Skeletal muscle cell (primary cell): ENCODE data around the gene KRTAP4-7.
"Not testable (repeated sequence)": the region's sequence is repeated elsewhere in the genome, so short reads cannot be mapped to it uniquely, and the experiment has no call there.

Experiments used
- DNase-seq: peaks from one replicate; pipeline ENCODE4 v3.0.0-alpha.2; 2010; ENCODE audit warnings: low read depth
- H3K4me3 ChIP-seq: 2 replicates; pipeline ENCODE4 v1.5.1; 2011; ENCODE audit warnings: low read depth, mild to moderate bottlenecking, control low read depth, low read length, moderate library complexity

Gene KRTAP4-7

DNA sequence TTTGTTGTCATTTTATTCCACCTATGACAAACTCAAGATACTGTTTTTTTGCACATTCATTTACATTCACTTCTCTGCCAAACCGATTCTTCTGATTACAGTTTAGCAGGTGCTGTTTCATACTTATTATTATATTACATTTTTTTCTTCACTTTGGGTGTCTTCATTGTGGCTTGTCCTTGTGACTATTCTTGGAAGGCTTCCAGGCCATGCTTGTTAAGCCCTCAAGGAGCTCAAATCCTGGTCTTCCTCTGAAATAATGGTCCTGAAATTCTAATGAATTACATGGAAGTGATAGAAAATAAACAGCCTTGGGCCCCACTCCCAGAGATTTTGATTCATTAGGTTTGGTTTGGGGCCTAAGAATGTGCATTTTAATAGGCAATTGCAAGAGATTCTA lies 19.6 kb upstream of the KRTAP4-7 start:
- no peak overlapping the region for H3K4me3 ChIP-seq
- DNase-seq, result no peak

DNA sequence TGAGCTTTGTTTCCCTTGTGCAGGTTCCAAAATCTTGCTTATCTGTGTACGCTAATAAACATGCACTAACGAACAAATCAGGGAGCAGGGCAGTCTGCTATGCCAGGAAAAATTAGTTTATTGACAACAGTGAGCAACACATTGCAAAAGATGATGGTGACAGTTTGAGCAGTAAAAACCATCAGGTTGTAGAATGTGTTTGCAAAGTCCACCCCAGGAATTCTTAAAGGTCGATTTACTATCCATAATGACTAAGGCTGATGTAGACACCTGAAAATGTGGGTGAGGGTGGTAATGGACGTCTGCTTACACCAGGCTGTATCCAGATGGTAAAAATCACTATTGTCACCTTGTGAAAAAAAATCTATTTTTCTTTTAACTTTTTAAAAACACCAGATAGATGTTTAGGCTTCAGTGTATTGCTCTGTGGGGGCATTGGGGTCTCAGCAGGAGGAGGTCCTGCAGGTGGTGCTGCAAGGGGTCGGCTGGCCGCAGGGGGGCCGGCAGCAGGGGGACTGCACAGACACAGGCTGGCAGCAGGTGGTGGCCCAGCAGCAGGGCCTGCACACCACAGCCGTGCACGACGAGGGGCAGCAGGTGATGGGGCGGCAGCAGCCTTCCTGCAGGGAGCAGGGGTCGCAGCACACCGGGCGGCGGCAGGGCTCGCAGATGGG lies 18.8 kb upstream of the KRTAP4-7 start:
- not testable (repeated sequence) for H3K4me3 ChIP-seq, DNase-seq

DNA sequence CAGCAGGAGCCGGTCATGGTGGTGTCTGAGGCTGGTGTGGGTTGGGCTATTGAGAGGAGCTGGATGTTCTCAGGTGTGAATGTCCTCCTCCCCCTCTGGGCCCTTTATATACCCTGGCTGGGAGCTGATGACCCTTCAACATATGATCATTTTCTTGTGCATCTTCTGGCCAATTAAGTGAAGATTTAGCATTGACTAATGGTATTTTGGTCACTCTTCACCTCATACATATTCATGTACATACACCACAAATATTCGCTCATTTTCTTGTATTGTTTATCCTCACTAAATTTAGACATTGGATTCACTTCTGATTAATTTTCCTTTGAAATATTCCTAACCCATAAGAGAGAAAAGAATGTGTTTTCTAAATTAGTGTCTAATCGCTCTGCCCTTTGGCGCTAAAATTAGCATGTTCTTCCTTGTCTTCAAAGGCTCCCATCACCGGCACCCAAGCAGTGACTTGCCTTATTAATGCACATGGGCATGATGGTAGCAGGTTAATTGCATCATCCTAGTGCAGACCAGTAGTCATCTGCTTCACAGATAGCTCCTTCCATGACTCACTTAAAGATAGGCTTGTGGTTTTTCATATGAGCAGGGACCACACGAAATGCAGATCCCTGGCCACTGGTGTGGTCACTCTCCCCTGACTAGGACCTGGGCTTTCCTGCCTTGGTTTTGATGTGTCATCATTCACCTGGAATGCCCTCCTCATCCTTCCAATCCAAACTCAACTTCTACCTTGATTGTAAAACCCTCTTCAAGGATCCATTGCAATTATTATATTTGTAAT lies 17.9 kb upstream of the KRTAP4-7 start, which contains the start of gene KRTAP2-4:
TSS of gene KRTAP2-4 (minus strand) at position 51 of the 796 bp plus-strand sequence. CDS start at position 17, 34 bp downstream.
- DNase-seq, result peak; percentile 71
- H3K4me3 ChIP-seq, result no peak within 1 kb of the TSS

DNA sequence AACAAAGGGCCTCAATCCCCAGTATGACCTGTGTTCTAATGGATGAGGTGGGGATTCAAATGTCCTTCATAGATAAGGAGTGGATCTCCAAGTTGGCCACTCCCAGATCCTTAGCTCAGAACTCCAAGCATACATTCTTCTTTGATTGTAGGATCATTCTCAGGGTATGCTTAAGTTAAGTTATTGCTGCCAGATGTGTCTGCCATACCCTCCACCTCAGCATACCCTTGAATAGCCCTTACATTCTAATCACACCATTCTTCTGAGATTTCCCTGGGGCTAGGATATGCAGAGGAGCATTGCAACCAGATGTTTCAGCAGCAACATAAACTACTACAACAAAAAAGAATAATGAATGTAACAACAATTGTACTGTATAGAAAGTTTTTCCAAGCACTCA lies 16.7 kb upstream of the KRTAP4-7 start:
- no peak overlapping the region for H3K4me3 ChIP-seq
- no peak for DNase-seq

DNA sequence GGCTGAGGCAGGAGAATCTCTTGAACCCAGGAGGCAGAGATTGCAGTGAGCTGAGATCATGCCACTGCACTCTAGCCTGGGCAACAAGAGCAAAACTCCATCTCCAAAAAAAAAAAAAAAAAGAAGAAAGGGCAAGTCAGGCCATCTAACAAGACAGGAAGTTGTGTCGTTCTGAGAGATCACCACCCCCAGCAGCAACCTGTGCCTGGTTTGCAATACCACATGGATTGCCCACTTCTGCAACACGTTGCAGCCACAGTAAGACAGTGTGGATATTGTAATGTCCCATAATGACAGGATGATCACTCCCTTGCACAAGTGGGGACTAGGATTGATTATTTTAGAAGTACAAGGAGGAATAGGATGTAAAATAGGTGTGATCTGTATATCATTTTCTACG lies 14.9 kb upstream of the KRTAP4-7 start:
- no peak overlapping the region for H3K4me3 ChIP-seq
- no peak for DNase-seq

DNA sequence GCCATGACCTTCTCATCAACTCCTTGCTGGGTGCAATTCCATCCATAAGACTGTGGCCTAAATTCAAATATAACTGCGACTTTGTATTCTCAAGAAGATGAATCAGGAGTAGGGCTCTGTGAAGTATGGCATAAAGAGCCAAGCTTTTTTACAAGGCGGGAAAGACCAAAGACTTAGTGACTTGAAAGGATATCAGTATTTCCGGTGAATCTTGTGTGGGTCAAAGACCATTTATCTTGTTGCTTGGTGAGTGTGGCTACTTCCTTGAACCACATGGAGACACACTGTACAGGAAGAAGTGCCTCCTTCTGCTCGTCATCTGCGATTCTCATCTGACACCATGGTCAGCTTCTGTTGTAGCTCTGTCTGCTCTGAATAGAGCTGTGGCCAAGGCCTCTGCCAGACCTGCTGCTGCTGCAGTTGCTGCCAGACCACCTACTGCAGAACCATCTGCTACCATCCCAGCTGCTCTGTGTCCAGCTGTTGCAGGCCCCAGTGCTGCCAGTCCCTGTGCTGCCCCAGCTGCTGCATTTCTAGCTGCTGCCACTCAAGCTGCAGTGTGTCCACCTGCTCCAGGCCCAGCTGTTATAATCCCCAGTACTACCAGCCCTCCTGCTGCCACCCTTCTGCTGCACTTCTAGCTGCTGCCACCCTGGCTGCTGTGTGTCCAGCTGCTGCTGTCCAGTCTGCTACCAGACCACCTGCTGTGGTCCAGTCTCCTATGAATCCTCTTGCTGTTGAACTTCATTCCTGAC lies 12.2 kb upstream of the KRTAP4-7 start:
- peak; percentile 64 for DNase-seq
- no peak overlapping the region for H3K4me3 ChIP-seq

DNA sequence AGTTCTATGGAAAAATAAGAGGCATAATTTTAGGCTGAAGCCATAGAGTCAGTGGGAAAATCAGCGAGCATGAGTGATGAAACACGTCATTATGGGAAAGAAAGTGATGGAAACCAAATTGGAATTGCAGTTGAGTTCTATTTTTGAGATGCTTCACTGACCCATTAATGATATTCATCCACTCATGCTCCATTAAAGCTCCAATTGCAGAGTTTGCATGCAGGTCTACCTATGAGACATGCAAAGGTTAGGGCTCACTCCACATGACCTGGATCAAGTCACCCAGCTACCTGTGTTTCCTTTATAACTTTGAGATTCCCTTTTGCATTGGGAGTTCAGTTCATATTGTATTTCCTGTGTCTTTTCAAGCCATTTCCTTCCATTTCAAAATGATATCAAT lies 10.3 kb upstream of the KRTAP4-7 start:
- no peak for DNase-seq
- H3K4me3 ChIP-seq, result no peak overlapping the region

DNA sequence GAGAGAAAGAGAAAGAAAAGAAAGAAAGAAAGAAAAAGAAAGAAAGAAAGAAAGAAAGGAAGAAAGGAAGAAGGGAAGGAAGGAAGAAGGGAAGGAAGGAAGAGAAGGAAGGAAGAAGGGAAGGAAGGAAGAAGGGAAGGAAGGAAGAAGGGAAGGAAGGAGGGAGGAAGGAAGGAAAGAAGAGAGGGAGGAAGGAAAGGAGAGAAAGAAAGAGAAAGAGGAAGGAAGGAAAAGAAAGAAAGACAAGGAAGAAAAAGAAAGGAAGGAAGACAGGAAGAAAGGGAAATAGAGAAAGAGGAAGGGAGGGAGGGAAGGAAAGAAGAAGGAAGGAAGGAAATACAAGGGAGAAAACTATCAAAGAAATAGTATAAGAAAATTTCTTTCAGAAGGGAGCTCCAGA lies 7.2 kb upstream of the KRTAP4-7 start:
- H3K4me3 ChIP-seq, result no peak overlapping the region
- no peak for DNase-seq

DNA sequence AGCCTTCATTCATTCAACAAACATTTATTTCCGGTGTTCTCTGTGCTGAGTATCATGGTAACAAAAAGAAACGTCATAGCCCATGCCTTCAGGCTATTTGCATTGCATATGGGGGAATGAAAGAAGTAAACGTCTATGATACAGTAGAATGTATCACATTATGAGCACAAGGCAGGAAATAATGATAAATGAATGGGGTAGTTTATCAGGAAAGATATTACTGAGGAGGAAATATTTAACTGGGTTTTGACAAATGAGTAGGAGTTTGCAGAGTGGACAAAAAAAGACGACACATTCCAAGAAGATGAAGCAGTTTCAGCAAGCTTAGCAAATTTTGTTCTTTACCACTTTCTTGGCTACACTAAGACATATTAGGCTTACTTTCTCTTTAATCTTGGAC lies 1.3 kb upstream of the KRTAP4-7 start:
- no peak for DNase-seq
- no peak overlapping the region for H3K4me3 ChIP-seq

DNA sequence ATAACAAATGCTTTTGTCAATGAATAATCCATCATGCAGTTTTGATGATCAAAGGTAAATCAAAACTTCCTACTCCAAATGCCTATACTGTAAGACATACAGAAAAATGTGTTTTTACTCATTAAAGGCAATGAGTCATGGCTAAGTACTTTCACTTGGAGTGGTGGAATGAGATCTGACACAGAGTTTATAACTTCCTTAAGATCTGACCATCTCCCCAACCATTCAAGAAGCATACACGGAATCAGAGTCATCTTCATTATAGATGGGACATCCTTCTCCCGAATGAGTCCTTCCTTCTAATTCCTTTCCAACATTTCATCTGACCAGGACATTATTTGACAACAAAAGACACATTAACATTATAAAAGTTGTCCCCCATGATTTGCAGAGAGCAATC lies 523 bp upstream of the KRTAP4-7 start:
- not testable (repeated sequence) for DNase-seq

DNA sequence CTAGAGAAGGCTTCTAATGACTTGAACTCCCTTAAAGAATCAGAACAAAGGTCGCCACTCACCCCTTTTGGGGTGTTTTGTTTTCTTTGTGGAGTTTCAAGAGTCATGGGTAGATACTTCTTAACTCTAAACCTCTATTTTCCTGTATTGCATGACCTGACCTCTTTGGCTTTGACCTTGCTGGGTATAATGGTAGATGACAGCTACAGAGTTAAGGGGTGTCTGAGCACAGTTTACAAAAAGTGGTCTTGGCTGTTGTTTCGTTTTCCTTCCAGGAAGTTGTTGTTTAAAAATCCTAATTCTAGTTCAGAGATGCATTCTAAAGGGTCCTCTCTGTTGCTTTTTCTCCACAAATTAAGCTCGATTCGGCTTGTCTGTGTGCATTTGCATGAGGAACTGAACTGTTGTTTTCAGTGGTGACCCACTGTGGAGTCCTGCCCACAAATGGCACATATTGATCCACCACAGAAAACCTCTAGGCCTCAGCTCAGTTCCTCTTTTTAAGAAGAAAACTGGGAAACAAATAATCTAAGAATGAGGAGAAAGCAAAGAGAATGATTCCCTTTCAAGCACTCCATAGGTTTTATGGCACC lies 4.9 kb downstream of the KRTAP4-7 start:
- not testable (repeated sequence) for H3K4me3 ChIP-seq, DNase-seq

More for the DNA sequence above, 523 bp upstream of the KRTAP4-7 start:
- H3K4me3 ChIP-seq, result not testable (repeated sequence)

DNA sequence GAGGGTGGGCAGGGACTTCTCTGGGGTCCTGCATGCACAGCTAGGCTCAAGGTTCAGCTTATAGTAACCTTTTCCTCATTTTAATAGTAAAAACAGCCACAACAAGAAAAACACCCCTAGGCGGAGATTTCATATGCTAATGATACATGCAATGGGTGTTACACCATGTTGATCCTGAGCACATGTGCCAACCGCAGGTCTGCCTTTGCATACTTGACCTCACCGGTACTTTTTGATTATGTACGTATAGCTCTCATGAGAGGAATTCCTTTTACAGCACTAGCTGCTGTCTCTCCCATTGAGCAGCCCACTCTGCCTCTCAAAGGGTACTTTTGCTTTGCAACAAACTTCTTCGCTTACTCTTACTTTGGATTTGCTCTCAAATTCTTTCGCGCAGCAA lies 12.1 kb downstream of the KRTAP4-7 start:
- H3K4me3 ChIP-seq, result no peak overlapping the region
- no peak for DNase-seq

DNA sequence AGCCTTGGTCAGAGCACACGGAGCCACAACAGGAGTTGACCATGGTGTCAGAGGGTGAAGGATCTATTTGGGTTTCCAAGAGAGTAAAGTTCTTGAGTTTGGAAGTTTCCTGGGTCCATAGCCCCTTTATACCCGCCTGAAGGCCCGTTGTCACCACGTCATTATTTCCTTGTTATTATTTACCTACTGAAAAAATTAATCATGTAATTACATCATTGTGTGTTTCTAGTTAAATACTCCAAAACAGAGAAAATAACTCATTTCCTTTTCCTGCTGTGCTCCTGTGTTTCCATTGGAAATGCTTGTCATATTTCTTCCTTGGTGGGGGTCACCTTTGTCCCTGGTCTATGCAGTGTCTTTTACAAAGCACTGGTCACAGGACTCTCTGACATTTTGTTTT lies 14.1 kb downstream of the KRTAP4-7 start, which contains the start of gene KRTAP4-8:
TSS of gene KRTAP4-8 (minus strand) at position 101 of the 400 bp plus-strand sequence. CDS start at position 43, 58 bp downstream.
- no peak within 1 kb of the TSS for H3K4me3 ChIP-seq
- no peak for DNase-seq

DNA sequence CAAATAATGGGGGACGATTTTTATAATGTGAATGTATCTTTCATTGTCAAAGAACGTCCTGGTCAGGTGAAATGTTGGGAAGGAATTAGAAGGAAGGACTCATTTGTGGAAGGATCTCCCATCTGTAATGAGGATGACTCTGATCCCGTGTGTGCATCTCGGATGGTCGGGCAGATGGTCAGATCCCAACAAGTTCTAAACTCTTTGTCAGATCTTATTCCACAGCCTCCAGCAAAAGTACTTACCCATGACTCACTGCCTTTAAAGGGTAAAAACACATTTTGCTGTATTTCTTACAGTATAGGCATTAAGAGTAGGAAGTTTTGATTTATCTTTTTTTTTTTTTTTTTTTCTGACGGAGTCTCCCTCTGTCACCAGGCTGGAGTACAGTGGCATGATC lies 14.5 kb downstream of the KRTAP4-7 start:
- no peak overlapping the region for H3K4me3 ChIP-seq
- no peak for DNase-seq

DNA sequence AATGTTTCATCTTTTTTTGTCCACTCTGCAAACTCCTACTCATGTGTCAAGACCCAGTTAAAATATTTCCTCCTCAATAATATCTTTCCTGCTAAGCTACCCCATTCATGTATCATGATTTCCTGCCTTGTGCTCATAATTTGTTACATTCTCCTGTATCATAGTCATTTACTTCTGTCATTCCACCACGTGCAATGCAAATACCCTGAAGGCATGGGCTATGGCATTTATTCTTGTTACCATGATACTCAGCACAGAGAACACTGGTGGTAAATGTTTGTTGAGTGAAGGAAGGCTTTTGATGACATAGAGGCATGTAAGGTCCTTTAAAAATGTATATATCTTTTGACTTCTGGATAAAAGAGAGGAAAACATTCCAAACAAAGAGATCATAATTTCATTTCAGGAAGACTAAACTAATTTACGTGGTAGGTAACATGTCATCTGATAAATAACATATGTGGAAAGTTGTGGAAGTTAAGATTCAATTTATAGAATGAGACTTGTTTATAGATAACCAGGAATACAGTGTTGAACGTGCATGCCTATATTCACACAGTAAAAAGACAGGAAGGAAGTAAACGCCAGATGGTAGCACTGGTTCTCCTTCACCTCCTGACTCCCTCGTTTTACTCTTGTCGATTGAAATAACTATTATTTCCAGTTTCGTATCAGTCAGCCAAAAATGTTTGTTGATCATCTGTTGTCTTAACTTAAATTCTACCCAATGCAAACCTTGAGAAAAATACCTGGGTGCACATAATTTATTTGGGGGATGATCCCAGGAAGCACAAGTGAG lies 15.9 kb downstream of the KRTAP4-7 start:
- DNase-seq, H3K4me3 ChIP-seq: not testable (repeated sequence)

DNA sequence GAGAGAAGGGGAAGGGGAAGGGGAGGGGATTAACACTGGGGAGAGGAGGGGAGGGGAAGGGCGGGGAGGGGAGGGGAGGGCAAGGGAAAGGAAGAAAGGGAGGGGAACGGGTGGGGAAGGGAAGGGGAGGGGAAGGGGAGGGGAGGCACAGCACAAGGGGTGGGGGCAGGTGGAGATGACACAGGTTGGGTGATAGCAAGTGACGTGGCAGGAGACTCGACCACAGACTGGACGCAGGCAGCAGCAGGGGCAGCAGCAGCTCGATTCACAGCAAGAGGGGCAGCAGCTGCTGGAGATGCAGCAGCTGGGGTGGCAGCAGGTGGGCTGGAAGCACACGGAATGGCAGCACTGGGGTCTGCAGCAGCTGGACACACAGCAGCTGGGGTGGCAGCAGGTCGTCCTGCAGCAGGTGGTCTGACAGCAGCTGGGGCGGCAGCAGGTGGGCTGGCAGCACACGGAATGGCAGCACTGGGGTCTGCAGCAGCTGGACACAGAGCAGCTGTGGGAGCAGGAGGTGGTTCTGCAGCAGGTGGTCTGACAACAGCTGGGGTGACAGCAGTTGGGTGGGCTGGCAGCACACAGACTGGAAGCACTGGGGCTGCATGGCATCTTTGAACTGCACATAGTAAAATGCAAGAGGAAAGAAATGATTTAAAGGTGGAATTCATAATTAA lies 17.8 kb downstream of the KRTAP4-7 start, which contains the start of gene KRTAP4-16:
TSS of gene KRTAP4-16 (minus strand) at position 624 of the 674 bp plus-strand sequence. CDS start at position 624, 0 bp downstream.
- H3K4me3 ChIP-seq, result no peak within 1 kb of the TSS
- no peak for DNase-seq

DNA sequence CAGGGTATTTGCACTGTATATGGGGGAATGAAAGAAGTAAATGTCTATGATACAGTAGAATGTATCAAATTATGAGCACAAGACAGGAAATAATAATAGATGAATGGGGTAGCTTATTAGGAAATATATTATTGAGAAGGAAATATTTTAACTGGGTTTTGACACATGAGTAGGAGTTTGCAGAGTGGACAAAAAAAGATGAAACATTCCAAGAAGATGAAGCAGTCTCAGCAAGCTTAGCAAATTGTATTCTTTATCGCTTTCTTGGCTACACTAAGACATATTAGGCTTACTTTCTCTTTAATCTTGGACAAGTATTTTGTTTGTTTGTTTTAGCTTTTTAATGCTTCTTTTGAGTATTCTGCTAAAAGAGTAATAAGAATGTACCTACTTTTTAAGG lies 19.9 kb downstream of the KRTAP4-7 start:
- DNase-seq, result no peak
- no peak overlapping the region for H3K4me3 ChIP-seq

DNA sequence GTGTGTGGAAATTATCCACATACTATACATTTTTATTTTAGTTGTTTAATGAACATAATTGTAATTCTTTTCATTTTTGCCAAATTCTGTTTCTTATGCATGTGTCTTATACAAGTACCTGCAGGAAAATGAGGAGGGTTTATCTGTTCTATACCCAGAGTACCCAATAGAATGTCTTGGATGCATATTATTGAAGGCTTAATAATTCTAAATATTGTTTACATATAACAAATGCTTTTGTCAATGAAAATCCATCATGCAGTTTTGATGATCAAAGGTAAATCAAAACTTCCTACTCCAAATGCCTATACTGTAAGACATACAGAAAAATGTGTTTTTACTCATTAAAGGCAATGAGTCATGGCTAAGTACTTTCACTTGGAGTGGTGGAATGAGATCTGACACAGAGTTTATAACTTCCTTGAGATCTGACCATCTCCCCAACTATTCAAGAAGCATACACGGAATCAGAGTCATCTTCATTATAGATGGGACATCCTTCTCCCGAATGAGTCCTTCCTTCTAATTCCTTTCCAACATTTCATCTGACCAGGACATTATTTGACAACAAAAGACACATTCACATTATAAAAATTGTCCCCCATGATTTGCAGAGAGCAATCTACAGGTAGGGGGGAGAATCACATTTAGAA lies 20.6 kb downstream of the KRTAP4-7 start:
- peak; percentile 34 for DNase-seq
- H3K4me3 ChIP-seq, result not testable (repeated sequence)
